Karpas-422 (cell line): ENCODE measurements around the gene ETS2. TPM values are rescaled to one million over a fixed set of nuclear protein-coding genes. Genes with fewer than 3 reads are reported as not detected.
A peak's percentile ranks its signal among the peaks of the same experiment; 100 is the strongest.

Experiments
- DNase-seq: peaks from one replicate; pipeline ENCODE4 v3.0.0-alpha.2; 2015
- H2AFZ ChIP-seq: fragments of 200-600 bp; sonication (generic); 2 replicates; pipeline ENCODE4 v1.6.1; 2014; ENCODE audit warnings: antibody characterized with exemption, low read length, mixed read lengths
- H3K27ac ChIP-seq: fragments of 200-600 bp; sonication (generic); 2 replicates; pipeline ENCODE4 v1.5.1; 2014; ENCODE audit warnings: mild to moderate bottlenecking, low read length, moderate library complexity
- H3K27me3 ChIP-seq: fragments of 200-600 bp; sonication (generic); 2 replicates; pipeline ENCODE4 v1.6.1; 2014; ENCODE audit warnings: low read length, mixed read lengths
- H3K36me3 ChIP-seq: fragments of 200-600 bp; sonication (generic); 2 replicates; pipeline ENCODE4 v1.6.1; 2014; ENCODE audit warnings: low read length, mixed read lengths; ENCODE audit not compliant: insufficient read depth
- H3K4me1 ChIP-seq: fragments of 200-600 bp; sonication (generic); 2 replicates; pipeline ENCODE4 v1.6.1; 2014; ENCODE audit warnings: mild to moderate bottlenecking, low read length, mixed read lengths
- H3K4me2 ChIP-seq: fragments of 200-600 bp; sonication (generic); 2 replicates; pipeline ENCODE4 v1.6.1; 2014; ENCODE audit warnings: low read length, low read depth, mild to moderate bottlenecking; ENCODE audit not compliant: poor library complexity, severe bottlenecking
- H3K4me3 ChIP-seq: fragments of 200-600 bp; sonication (generic); 2 replicates; pipeline ENCODE4 v1.5.1; 2014; ENCODE audit warnings: mild to moderate bottlenecking, antibody characterized with exemption, low read length, mixed read lengths
- H3K79me2 ChIP-seq: fragments of 200-600 bp; sonication (generic); 2 replicates; pipeline ENCODE4 v1.6.1; 2014; ENCODE audit warnings: mild to moderate bottlenecking, low read length, mixed read lengths
- H3K9ac ChIP-seq: fragments of 200-600 bp; sonication (generic); 2 replicates; pipeline ENCODE4 v1.6.0; 2014; ENCODE audit warnings: low read length
- H3K9me2 ChIP-seq: fragments of 200-600 bp; sonication (generic), shearing (Covaris generic); replicated peaks from 2 replicates; pipeline ENCODE4 v1.6.0; 2014; ENCODE audit warnings: mild to moderate bottlenecking, low read length, moderate library complexity; ENCODE audit not compliant: insufficient read depth
- H3K9me3 ChIP-seq: fragments of 300-700, 200-600 bp; sonication (generic); 2 replicates; pipeline ENCODE4 v1.6.1; 2014; ENCODE audit warnings: low read length, mixed read lengths
- H4K20me1 ChIP-seq: fragments of 200-600 bp; sonication (generic); 2 replicates; pipeline ENCODE4 v1.6.1; 2014; ENCODE audit warnings: mild to moderate bottlenecking, antibody characterized with exemption, low read length, low read depth; ENCODE audit not compliant: insufficient read depth
- total RNA-seq: library from RNA; depleted of rRNA; stranded (reverse); fragments of >200 nt; shearing (Covaris generic); gene quantifications from 2 replicates; pipeline ENCODE4 v1.2.3, GENCODE V29; 2014; ENCODE audit warnings: low replicate concordance

ETS2 gene
- total RNA-seq, 1 experiment from 2014 or later = 12.9 TPM

- Histone ChIP-seq H3K4me3 (no peak overlapping the region), H3K36me3 (no peaks in the 10 kb centered on the region), H3K79me2 (no peaks in the 10 kb centered on the region), H3K9me2 (no peaks in the 10 kb centered on the region), H3K9ac (no peak overlapping the region), H2AFZ (no peak overlapping the region), H3K27me3 (no peaks in the 10 kb centered on the region), H3K27ac (no peak overlapping the region), H3K4me2 (no peak overlapping the region), H4K20me1 (no peaks in the 10 kb centered on the region), H3K9me3 (no peaks in the 10 kb centered on the region), H3K4me1 (peaks cover 36% of the 10 kb centered on the region)
- DNase-seq = no peak
These were observed 55.3 kb downstream of the ETS2 start for GRCh38 chr21:38861056-38861455.

- no peaks in the 10 kb centered on the region for H3K9me3 ChIP-seq
- no peaks in the 10 kb centered on the region for H3K79me2 ChIP-seq
- H3K4me3 ChIP-seq = peak overlapping the region; percentile 12
- peaks cover 36% of the 10 kb centered on the region for H3K4me1 ChIP-seq
- peak overlapping the region; percentile 25; the same call in 1 of the 2 replicates for H3K9ac ChIP-seq
- peak overlapping the region; percentile 29; the same call in 1 of the 2 replicates for H3K27ac ChIP-seq
- peak; percentile 89 for DNase-seq
- H3K9me2 ChIP-seq = no peaks in the 10 kb centered on the region
- no peaks in the 10 kb centered on the region for H3K27me3 ChIP-seq
- no peaks in the 10 kb centered on the region for H3K36me3 ChIP-seq
- H4K20me1 ChIP-seq = no peaks in the 10 kb centered on the region
- H3K4me2 ChIP-seq = peak overlapping the region; percentile 56
- H2AFZ ChIP-seq = 0 out of 2 replicates have a peak overlapping the region, but pooled peaks have one; percentile 22
These were observed 56.4 kb downstream of the ETS2 start for GRCh38 chr21:38861989-38862683.

- Histone ChIP-seq H3K9ac (no peak overlapping the region), H2AFZ (no peak overlapping the region), H3K9me2 (no peaks in the 10 kb centered on the region), H3K79me2 (no peaks in the 10 kb centered on the region), H3K27me3 (no peaks in the 10 kb centered on the region), H3K9me3 (no peaks in the 10 kb centered on the region), H4K20me1 (no peaks in the 10 kb centered on the region), H3K36me3 (no peaks in the 10 kb centered on the region), H3K27ac (no peak overlapping the region), H3K4me3 (no peak overlapping the region), H3K4me2 (no peak overlapping the region), H3K4me1 (peaks cover 34% of the 10 kb centered on the region)
- no peak for DNase-seq
These were observed 57.6 kb downstream of the ETS2 start for GRCh38 chr21:38863291-38863690.

GRCh38 chr21:38863843-38864363, 58.2 kb downstream of the ETS2 start:
- no peak overlapping the region for H2AFZ ChIP-seq
- no peak overlapping the region for H3K4me3 ChIP-seq
- H3K4me1 ChIP-seq = peaks cover 30% of the 10 kb centered on the region
- H3K27me3 ChIP-seq = no peaks in the 10 kb centered on the region
- no peaks in the 10 kb centered on the region for H4K20me1 ChIP-seq
- H3K9me2 ChIP-seq = no peaks in the 10 kb centered on the region
- H3K9me3 ChIP-seq = no peaks in the 10 kb centered on the region
- no peak overlapping the region for H3K27ac ChIP-seq
- H3K4me2 ChIP-seq = no peak overlapping the region
- H3K79me2 ChIP-seq = no peaks in the 10 kb centered on the region
- DNase-seq = no peak
- no peaks in the 10 kb centered on the region for H3K36me3 ChIP-seq
- H3K9ac ChIP-seq = no peak overlapping the region

- Histone ChIP-seq H3K27me3 (no peaks in the 10 kb centered on the region), H3K36me3 (no peaks in the 10 kb centered on the region), H3K9me2 (no peaks in the 10 kb centered on the region), H4K20me1 (no peaks in the 10 kb centered on the region), H3K79me2 (no peaks in the 10 kb centered on the region), H3K4me3 (no peak overlapping the region), H3K9me3 (no peaks in the 10 kb centered on the region), H3K9ac (no peak overlapping the region), H3K4me2 (no peak overlapping the region), H2AFZ (no peak overlapping the region), H3K4me1 (peaks cover 38% of the 10 kb centered on the region), H3K27ac (no peak overlapping the region)
- DNase-seq = no peak
These were observed 59.2 kb downstream of the ETS2 start for GRCh38 chr21:38864964-38865363.

GRCh38 chr21:38869196-38869595, 63.5 kb downstream of the ETS2 start:
- H3K27me3 ChIP-seq = no peaks in the 10 kb centered on the region
- DNase-seq = no peak
- H3K9ac ChIP-seq = no peak overlapping the region
- H3K4me2 ChIP-seq = peak overlapping the region; percentile 24
- no peaks in the 10 kb centered on the region for H3K9me2 ChIP-seq
- no peak overlapping the region for H2AFZ ChIP-seq
- no peak overlapping the region for H3K4me3 ChIP-seq
- no peaks in the 10 kb centered on the region for H4K20me1 ChIP-seq
- no peaks in the 10 kb centered on the region for H3K36me3 ChIP-seq
- no peak overlapping the region for H3K27ac ChIP-seq
- H3K79me2 ChIP-seq = no peaks in the 10 kb centered on the region
- peaks cover 30% of the 10 kb centered on the region for H3K4me1 ChIP-seq
- no peaks in the 10 kb centered on the region for H3K9me3 ChIP-seq

GRCh38 chr21:38869946-38870345, 64.2 kb downstream of the ETS2 start:
- no peaks in the 10 kb centered on the region for H3K27me3 ChIP-seq
- H3K9me2 ChIP-seq = no peaks in the 10 kb centered on the region
- H3K4me2 ChIP-seq = peak overlapping the region; percentile 34
- H3K27ac ChIP-seq = no peak overlapping the region
- H2AFZ ChIP-seq = no peak overlapping the region
- H3K4me1 ChIP-seq = peaks cover 32% of the 10 kb centered on the region
- DNase-seq = no peak
- 0 out of 2 replicates have a peak overlapping the region, but pooled peaks have one; percentile 5 for H3K4me3 ChIP-seq
- H4K20me1 ChIP-seq = no peaks in the 10 kb centered on the region
- no peaks in the 10 kb centered on the region for H3K79me2 ChIP-seq
- H3K9ac ChIP-seq = no peak overlapping the region
- H3K36me3 ChIP-seq = no peaks in the 10 kb centered on the region
- no peaks in the 10 kb centered on the region for H3K9me3 ChIP-seq
